Measurements from ENCODE around the gene FOXO3. TPM values are rescaled to one million over a fixed set of nuclear protein-coding genes. Genes with fewer than 3 reads are reported as not detected.

FOXO3 gene
- total and polyA plus RNA-seq, 2 of the 8 experiments (the other 6 are each of a cell fraction or from before 2014, with no cell fraction given): 13.1 to 19.3 TPM

- TF ChIP-seq ASH2L (IDR thresholded peaks at IDR 0.05; ENCODE audit: low read length): no peak
- TF ChIP-seq JUND (IDR thresholded peaks at IDR 0.05; ENCODE audit: low read length): no peak
These were observed 55.8 kb downstream of the FOXO3 start (continued) for GRCh38 chr6:108616544-108616943.
